PC-9 (cell line): Measurements from ENCODE around the gene NRXN2. TPM values are rescaled to one million over a fixed set of nuclear protein-coding genes. Genes with fewer than 3 reads are reported as not detected.

Source experiments
- BruUV-seq: library from RNA; stranded (reverse); fragments of 400-500 nt; replicated peaks from 2 replicates; lab custom pipeline; 2021; lab: Mats Ljungman, UMichigan
- CTCF ChIA-PET: fragments of 300-600 bp; sonication (Branson Sonifier 250); formaldehyde crosslinking; loops from one replicate; lab custom pipeline; 2022; ENCODE audit warnings: antibody characterized with exemption; lab: Charles Lee
- POLR2A ChIA-PET: fragments of 300-600 bp; sonication (Branson Sonifier 250); formaldehyde crosslinking; loops from one replicate; lab custom pipeline; 2022; ENCODE audit warnings: antibody characterized with exemption; ENCODE audit not compliant: unreplicated experiment; lab: Charles Lee
- DNase-seq, 2 experiments: peaks; one replicate each; pipeline versions ENCODE4 v3.0.0 to v3.0.0-alpha.2; 2015 to 2022; ENCODE audit warnings: mixed read lengths in 1 of 2
- H2AFZ ChIP-seq: fragments of 200-600 bp; sonication (generic); 2 replicates; pipeline ENCODE4 v1.8.1; 2017; ENCODE audit warnings: antibody characterized with exemption
- H3F3A ChIP-seq: fragments of 200-600 bp; sonication (generic); 2 replicates; pipeline ENCODE4 v1.8.1; 2017; ENCODE audit warnings: antibody characterized with exemption, mild to moderate bottlenecking, low read depth; ENCODE audit not compliant: insufficient read depth
- H3K27ac ChIP-seq: fragments of 200-600 bp; sonication (generic); 2 replicates; pipeline ENCODE4 v1.6.1; 2016; ENCODE audit warnings: mixed run types
- H3K27me3 ChIP-seq: fragments of 200-600 bp; sonication (generic); 2 replicates; pipeline ENCODE4 v1.6.1; 2016; ENCODE audit warnings: low read depth, mixed run types; ENCODE audit not compliant: insufficient read depth
- H3K36me3 ChIP-seq: fragments of 200-600 bp; sonication (generic); 2 replicates; pipeline ENCODE4 v1.6.1; 2016; ENCODE audit warnings: low read depth, mixed run types
- H3K4me1 ChIP-seq: fragments of 200-600 bp; sonication (generic); replicated peaks from 2 replicates; pipeline ENCODE4 v1.6.1; 2016; ENCODE audit warnings: mixed run types; ENCODE audit not compliant: insufficient read depth
- H3K4me2 ChIP-seq: fragments of 200-600 bp; sonication (generic); 2 replicates; pipeline ENCODE4 v1.6.1; 2017; ENCODE audit warnings: mixed run types
- H3K4me3 ChIP-seq: fragments of 200-600 bp; sonication (generic); 2 replicates; pipeline ENCODE4 v1.6.1; 2016; ENCODE audit warnings: mixed run types
- H3K79me2 ChIP-seq: fragments of 200-600 bp; sonication (generic); 2 replicates; pipeline ENCODE4 v1.6.1; 2017; ENCODE audit warnings: low read depth, mixed run types
- H3K9me2 ChIP-seq: fragments of 200-600 bp; sonication (generic); 2 replicates; pipeline ENCODE4 v1.8.1; 2017; ENCODE audit warnings: mild to moderate bottlenecking; ENCODE audit not compliant: insufficient read depth
- H3K9me3 ChIP-seq: fragments of 200-600 bp; sonication (generic); 2 replicates; pipeline ENCODE4 v1.8.1; 2016; ENCODE audit warnings: low read depth; ENCODE audit not compliant: insufficient read depth
- H4K20me1 ChIP-seq: fragments of 200-600 bp; sonication (generic); 2 replicates; pipeline ENCODE4 v1.8.1; 2017; ENCODE audit not compliant: insufficient read depth
- CTCF ChIP-seq: fragments of 200-600 bp; sonication (generic); conservative IDR thresholded peaks from 2 replicates; pipeline ENCODE4 v1.6.1; 2017; ENCODE audit warnings: mixed run types, antibody characterized with exemption, mild to moderate bottlenecking, moderate library complexity
- EZH2 ChIP-seq: fragments of 200-600 bp; sonication (generic); IDR thresholded peaks from 2 replicates; pipeline ENCODE4 v1.8.0; 2017; ENCODE audit warnings: antibody characterized with exemption, low read depth
- intact Hi-C: fragments of 100-400 bp; cut with micrococcal nuclease; formaldehyde crosslinking; loops from one replicate; pipeline ENCODE4 v1.10.0; 2022; ENCODE audit not compliant: unreplicated experiment
- total RNA-seq: library from RNA; stranded (reverse); gene quantifications from 2 replicates; pipeline ENCODE4 v1.2.3, GENCODE V29; 2021

NRXN2 gene
- total RNA-seq, 1 experiment from 2014 or later: not detected

GRCh38 chr11:64660706-64661105 lies 62.3 kb downstream of the NRXN2 start:
- Histone ChIP-seq H3K4me1 (peaks cover 37% of the 10 kb centered on the region), H3F3A (peaks cover 16% of the 10 kb centered on the region; the same call in 1 of the 2 replicates), H3K4me2 (no peak overlapping the region), H3K36me3 (no peaks in the 10 kb centered on the region), H3K79me2 (no peaks in the 10 kb centered on the region), H3K4me3 (no peak overlapping the region), H3K27ac (no peak overlapping the region), H3K9me3 (no peaks in the 10 kb centered on the region), H2AFZ (no peak overlapping the region), H3K27me3 (no peaks in the 10 kb centered on the region), H4K20me1 (no peaks in the 10 kb centered on the region), H3K9me2 (no peaks in the 10 kb centered on the region)
- TF ChIP-seq CTCF (no peak), EZH2 (no peak)
- POLR2A ChIA-PET: interaction anchor here (0.5 kb wide), 1 partner anchor 50 kb away, joined by 3 read pairs; no protein-coding TSS in a partner anchor
- DNase-seq: no peak
- intact Hi-C loops: no loop called here
- CTCF ChIA-PET: interaction anchor here (0.5 kb wide), 1 partner anchor 1789 kb away, joined by 3 read pairs; no protein-coding TSS in a partner anchor
- BruUV-seq: no TSS peak

GRCh38 chr11:64660205-64660604 lies 62.8 kb downstream of the NRXN2 start:
- no peak for TF ChIP-seq CTCF
- Histone ChIP-seq H3K4me1 (peaks cover 38% of the 10 kb centered on the region), H3K9me2 (no peaks in the 10 kb centered on the region), H3K79me2 (no peaks in the 10 kb centered on the region), H4K20me1 (no peaks in the 10 kb centered on the region), H3K4me2 (peak overlapping the region; percentile 53), H3K9me3 (no peaks in the 10 kb centered on the region), H3K36me3 (no peaks in the 10 kb centered on the region), H3K4me3 (no peak overlapping the region), H3K27ac (peak overlapping the region; percentile 11; the same call in 1 of the 2 replicates), H3F3A (peaks cover 18% of the 10 kb centered on the region; the same call in 1 of the 2 replicates), H3K27me3 (no peaks in the 10 kb centered on the region), H2AFZ (no peak overlapping the region)
- intact Hi-C loops: no loop called here
- CTCF ChIA-PET: interaction anchor here (0.5 to 2.0 kb wide), 5 partner anchors 29 to 1790 kb away, joined by 3 to 10 read pairs (median 5); no protein-coding TSS in a partner anchor
- TSS peak; percentile 24 for BruUV-seq
- POLR2A ChIA-PET: interaction anchor here (0.5 to 0.6 kb wide), 6 partner anchors 50 to 843 kb away, joined by 3 to 23 read pairs (median 4); no protein-coding TSS in a partner anchor
- no peak for DNase-seq

- peak; percentile 60 to 79 for DNase-seq
- POLR2A ChIA-PET: interaction anchor here (0.5 to 0.6 kb wide), 7 partner anchors 74 to 979 kb away, joined by 3 to 23 read pairs (median 4); no protein-coding TSS in a partner anchor
- Histone ChIP-seq H3K4me2 (peak overlapping the region; percentile 53), H3F3A (peaks cover 18% of the 10 kb centered on the region; the same call in 1 of the 2 replicates), H3K4me1 (peaks cover 38% of the 10 kb centered on the region), H3K4me3 (no peak overlapping the region), H3K79me2 (no peaks in the 10 kb centered on the region), H3K36me3 (no peaks in the 10 kb centered on the region), H3K27ac (peak overlapping the region; percentile 65), H2AFZ (0 out of 2 replicates have a peak overlapping the region, but pooled peaks have one; percentile 14), H3K9me2 (no peaks in the 10 kb centered on the region), H3K9me3 (no peaks in the 10 kb centered on the region), H4K20me1 (no peaks in the 10 kb centered on the region), H3K27me3 (no peaks in the 10 kb centered on the region)
- CTCF ChIA-PET: interaction anchor here (0.5 to 2.0 kb wide), 6 partner anchors 29 to 406 kb away, joined by 3 to 10 read pairs (median 4); no protein-coding TSS in a partner anchor
- no peak for TF ChIP-seq EZH2
- no peak for TF ChIP-seq CTCF
- BruUV-seq: TSS peak; percentile 95
- intact Hi-C loops: no loop called here
Measured at GRCh38 chr11:64659417-64660144, 63.4 kb downstream of the NRXN2 start.
